Frontal cortex (tissue), 4 donors: Measurements from ENCODE around the gene PMM2. TPM values are rescaled to one million over a fixed set of nuclear protein-coding genes. Genes with fewer than 3 reads are reported as not detected.

Experiments used
- DNase-seq, 2 donors: peaks; one replicate each; pipeline ENCODE4 v3.0.0; 2012; ENCODE audit warnings: low spot score in 2 of 2
- FAIRE-seq: peaks from 2 replicates; lab custom pipeline; 2012; peaks lifted over from hg19 to GRCh38; lab: Jason Lieb, UNC
- total RNA-seq: library from RNA; depleted of rRNA; stranded (reverse); fragments of >200 nt; gene quantifications from one replicate; pipeline ENCODE4 v1.2.3, GENCODE V29; 2014
- donor health status: control.
- donor health status: control.
- donor health status: control.

PMM2 gene
- total RNA-seq, 1 donor from 2014 or later: 6.5 TPM

DNA sequence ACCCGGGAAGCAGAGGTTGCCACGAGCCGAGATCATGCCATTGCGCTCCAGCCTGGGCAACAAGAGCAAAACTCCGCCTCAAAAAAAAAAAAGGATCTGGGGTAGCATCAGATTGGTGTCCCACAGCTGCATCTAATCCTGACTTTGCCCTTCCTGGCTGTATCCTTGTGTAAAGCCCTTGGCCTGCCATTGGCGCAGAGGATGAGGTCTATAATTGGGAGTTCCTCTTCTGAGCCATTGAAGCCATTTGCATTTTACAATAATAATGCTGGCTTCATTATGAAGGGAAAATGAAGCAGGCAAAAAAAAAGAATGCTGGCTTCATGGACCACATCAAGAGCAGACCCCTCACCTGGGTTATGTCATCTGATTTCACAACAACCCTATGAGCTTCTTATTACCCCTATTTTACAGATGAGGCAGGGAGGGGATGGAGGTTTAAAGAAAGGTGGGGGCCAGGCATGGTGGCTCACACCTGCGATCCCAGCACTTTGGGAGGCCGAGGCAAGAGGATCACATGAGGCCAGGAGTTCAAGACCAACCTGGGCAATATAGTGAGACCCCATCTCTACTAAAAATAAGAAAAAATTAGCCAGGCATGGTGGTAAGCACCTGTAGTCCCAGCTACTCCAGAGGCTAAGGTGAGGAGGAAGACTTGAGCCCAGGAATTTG is 83.3 kb downstream of the PMM2 start:
- FAIRE-seq (no peak), DNase-seq (no peak)

DNA sequence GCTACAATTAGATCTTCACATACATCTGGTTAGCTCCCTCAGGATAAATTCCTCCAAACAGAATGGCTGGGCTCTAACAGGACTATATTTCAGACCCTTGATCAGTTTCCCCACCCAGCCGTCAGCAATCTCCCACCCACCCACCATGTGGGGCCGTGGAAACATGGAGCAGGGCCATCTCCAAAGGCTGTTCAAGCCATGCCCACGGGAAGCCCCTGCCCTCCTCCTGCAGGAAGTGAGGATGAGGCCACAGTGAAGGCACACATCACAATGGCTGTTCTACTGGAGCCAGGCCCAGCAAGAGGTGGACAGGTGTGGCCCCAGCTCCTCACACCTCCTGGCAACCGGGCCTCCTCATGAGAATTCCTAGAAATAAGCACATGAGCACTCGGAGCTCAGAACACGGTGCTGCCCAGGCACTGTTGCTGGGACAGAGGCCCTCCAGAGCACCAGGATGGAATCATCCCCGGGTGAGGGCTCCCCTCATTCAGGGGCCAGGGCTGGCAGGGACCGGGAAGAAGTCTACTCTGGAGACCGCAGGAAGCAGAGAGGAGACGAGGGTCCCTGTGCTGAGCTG is 84.5 kb downstream of the PMM2 start, which contains the start of gene LITAFD:
LITAFD (plus strand) TSS at position 311 of the 577 bp plus-strand sequence. CDS start 2,005 bp downstream, outside the sequence.
- DNase-seq: no peak
- no peak for FAIRE-seq

DNA sequence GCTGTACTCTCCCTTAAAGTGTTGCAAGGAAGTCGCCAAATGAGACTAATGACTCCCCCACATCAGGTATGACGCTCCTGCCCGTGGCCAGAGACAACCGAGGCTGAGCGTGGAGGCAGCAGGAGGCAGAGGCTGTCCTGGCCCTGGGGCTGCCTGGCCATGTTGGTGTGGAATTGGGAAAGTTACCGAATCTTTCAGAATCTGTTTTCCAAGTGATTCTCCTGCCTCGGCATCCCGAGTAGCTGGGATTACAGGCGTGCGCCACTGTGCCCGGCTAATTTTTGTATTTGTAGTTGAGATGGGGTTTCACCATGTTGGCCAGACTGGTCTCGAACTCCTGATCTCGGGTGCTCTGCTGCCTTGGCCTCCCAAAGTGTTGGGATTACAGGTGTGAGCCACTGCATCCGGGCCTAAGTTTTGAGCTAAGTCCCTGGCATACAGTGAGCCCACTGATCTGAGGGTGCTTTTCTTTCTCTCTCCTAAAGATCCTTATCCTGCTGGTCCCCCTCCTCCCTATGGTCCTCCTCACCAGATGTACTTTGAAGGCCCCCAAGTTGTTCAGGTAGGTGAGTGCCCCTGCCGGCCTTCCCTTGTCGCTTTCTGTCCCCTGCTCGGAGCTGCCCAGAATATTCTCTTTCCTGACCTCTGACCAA is 85.2 kb downstream of the PMM2 start:
- no peak for DNase-seq
- FAIRE-seq: no peak

DNA sequence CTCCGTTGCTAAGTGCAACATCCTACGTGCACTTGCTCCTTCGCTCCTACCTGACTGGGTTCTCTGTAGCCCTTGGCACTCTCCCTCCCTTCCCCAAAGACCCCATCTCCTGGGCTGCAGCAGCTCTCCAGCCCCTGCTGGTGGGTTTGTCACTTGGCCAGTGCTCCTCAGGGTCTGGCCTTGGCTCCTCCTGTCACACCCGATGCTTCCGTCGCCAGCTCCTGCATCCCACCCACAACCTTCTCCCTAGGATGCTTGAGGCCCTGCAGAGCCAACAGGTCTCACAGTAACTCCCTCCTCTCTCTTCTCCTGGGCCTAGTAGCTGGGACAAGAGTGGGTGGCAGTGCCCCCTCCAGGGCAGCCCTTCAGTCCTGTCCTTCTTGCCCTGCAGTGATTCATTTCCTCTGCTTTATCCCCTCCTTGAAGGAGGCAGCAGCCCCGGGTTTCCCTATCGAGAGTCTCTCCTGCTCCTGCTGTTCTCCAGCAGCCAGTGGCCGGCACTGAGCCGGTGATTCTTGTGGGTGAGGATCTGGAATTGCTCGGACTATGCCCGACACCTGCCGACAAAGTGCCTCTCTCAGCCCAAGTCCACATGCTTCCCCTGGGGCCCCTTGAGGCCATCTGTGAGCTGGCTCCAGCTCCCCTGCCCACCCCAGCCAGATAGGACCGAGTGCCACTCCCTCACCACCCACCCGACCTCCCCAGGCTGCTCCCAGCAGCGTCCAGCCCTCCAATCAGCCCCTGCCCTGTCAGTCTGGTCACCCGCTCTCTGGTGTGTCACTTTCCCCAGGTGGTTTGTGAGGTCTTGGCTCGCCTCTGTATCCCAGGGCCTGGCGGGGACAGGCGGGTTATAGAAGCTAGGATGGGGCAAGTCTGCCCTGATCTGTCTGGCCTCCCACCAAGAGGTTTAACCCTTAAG is 88.3 kb downstream of the PMM2 start:
- DNase-seq (no peak), FAIRE-seq (no peak)

DNA sequence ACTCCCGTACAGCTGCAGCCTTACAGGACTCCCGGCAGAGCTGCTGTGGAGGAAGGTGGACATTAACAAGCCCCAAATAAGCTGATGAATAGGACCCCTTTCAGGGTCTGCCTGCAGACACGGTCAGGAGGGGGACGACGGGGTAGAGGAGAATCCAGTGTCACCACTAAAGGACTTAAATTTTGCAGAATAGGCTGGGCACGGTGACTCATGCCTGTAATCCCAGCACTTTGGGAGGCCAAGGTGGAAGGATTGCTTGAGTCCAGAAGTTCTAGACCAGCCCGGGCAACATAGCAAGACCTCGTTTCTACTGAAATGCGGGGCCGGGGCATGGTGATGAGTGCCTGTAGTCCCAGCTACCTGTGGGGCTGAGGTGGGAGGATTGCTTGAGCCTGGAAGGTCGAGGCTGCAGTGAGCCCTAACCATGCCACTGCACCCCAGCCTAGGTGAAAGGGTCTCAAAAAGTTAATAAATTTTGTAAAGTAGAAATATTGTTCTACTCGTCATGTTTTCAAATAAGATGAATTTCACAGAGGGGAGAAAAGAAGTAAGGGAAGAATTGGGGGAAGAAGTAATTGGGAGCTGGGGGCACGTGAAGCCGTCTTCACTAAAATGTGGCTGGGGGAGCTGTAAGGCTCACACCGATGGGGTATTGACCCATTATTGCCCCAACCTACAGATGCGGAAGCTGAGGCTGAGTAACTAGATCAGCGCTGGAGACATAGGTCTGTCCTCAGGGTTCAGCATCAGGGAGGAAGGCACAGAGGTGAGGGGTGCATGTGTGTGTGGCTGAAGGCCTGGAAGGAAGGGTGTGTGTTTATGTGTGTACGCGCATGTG is 89.2 kb downstream of the PMM2 start:
- no peak for DNase-seq

DNA sequence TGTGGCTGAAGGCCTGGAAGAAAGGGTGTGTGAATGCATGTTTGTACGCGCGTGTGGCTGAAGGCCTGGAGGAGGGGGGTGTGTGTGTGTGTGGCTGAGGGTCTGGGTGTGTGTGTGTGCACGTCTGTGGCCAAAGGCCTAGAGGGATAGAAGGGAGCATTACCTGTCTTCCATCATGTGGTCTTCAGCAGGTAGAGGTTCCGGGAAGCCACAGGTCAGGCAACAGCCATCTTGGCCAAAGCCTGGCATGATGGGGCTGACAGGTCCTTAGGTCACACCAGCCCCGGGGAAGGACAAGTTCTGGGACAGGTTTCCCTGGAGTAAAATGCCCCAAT is 89.8 kb downstream of the PMM2 start:
- no peak for FAIRE-seq
- DNase-seq: no peak

More for the DNA sequence above, 89.2 kb downstream of the PMM2 start:
- no peak for FAIRE-seq

DNA sequence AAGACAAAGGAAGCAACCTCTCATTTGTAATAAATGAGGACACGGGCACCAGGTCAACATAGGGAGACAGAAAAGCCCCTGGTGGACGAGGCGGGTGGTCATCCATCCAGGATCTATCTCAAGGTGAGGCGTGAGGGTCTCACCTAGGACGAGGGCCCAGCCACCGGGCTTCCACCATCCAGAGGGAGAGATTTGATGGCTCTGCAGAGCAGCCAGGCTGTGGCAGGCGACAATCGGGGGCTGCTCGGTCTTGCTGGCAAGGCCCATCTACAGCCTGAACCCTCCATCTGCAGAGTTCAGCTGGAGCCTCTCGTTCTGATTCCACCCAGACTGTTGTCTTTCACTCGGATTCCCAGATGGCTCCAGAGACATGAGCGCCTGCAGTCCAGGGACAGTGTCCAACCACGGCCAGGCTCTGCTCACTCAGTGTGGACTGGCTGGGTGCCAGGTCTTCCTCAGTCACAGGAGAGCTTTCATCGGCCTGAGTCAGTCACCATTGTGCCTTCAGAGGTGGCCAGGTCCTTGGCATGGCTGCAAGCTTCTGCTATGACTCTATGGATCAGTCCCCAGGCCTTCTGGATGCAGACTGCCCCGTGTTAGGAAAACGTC is 90.4 kb downstream of the PMM2 start:
- peak; percentile 52 to 62 for DNase-seq
- no peak for FAIRE-seq

DNA sequence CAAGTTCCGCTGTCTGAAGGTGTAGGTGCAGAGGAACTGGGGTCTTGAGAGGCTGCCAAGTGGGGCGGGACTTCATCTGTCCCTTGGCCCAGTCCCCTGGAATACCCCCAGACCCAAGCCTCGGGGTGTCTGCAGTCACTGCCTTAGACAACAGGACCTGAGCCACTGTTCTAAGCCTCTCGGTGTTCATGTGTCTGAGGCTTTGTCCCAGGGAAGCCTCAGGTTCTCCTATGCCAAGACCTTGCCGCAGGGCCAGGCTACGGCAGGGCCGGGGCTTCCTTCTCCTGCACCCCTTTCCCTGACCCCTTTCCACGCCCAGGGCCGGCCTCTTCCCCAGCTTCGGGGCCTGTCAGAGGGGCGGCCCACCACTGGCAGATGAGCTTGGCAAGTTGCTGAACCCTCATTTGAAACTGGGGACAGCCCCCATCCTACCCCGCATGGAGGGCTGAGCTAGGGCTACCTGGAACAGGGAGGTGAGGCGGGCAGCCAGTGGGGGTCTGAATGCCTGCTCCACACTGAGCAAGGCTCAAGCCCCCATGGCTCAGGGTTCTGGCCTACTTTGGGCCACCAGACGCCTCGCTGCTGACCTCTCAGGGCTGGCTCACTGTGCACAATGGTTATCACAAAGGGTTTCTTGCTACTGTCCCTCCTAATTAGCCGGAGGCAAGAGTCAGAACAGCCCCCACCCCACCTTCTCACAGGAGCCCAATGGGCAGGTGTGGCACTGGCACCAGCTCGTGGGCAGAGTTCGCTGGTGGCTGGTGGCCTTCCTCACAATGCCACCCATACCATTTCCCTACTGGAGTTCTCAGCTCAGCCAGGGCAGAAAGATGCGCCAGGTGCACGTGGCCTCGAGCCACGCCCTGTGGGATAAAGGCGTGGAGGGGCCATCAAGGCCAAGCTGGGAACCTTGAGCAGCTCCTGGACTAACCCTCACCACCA is 91.6 kb downstream of the PMM2 start:
- no peak for FAIRE-seq

DNA sequence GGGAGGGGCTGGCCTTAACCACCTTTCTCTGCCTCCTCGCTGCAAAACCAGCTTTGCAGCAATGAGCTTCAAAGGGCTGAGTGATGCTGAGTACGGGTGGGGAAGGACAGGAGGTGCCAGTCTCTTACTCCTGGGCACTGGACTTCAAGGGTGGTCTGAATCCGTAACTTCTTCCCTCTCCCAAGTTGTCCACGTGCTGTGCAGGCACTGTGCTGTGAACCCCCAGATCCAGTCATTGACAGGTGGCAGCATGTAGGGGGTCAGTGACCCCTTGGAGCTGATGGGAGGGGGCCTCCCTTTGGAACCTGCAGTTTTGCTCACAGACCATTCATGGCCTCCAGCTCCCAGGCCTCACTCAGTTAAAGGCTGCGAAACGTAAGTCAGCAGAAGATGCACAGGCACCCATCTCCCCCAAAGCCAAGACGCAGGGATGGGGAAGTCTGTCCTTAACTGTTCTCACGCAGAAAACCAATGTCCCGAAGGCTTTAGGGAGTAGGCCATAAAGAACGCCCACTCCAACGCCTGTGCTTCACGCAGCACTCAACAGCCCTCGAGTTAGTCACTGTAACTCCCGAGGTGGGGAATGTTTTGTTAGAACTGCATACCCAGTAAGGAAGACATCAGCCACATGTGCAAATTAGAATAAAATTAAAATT is 92.4 kb downstream of the PMM2 start:
- DNase-seq (no peak), FAIRE-seq (no peak)

More for the DNA sequence above, 91.6 kb downstream of the PMM2 start:
- DNase-seq: no peak

DNA sequence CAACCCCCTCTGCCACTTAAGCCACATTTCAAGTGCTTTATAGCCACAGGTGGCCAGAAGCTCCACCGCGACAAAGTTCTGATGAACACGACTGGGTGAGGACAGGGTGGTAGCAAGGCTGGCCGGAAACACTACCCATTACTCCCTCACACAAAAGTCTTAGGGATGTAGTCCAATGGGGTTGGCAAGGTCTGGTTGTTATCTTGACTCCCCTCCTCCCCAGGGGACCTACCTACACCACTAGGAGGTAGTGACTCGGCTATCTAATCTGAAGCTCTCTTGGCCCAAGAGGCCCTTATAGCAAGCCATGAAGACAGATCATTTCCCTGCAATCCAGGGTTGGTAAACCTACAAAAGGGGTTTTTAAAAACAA is 92.9 kb downstream of the PMM2 start:
- no peak for DNase-seq
- FAIRE-seq: no peak

DNA sequence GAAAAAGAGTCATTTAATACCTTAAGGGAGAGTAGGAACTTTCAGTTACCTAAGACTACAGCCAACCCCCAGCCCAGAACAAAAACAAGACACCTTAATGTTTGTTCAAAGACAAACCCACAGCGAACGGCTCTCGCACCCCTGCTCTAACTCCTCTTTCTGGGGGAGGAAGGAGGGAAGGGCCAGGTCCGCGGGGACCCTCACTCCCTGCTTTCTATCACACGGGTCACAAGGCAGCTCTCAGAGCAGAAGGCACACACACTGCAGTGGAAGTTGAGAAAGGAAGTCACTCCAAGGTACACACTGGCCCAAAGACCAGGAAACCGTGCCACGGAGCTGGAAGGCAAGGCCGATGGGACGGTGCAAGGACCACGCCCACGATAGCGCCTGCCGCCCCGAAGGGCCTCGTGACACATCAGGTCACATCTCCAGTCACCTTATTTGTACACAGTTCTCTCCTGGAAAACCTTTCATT is 94.5 kb downstream of the PMM2 start:
- FAIRE-seq (no peak), DNase-seq (no peak)

DNA sequence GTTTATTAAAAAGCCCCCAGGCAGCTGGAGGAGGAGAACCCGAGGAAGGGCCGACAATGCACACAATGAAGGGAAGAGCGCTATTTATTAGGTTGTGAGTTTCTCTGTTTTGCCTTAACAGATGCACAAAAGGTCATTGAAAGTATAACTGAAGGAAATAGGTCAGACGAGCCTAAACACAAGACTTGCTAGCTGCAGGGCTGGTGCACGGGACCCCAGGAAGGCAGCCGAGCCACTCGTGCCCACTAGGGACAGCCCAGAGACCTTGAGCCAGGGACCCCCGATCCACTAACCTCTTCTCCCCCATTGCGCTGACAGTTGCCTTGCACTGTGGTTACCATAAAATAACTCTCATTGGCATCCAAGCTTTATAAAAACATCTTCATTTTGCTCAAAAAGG is 95.8 kb downstream of the PMM2 start:
- FAIRE-seq (no peak), DNase-seq (no peak)

DNA sequence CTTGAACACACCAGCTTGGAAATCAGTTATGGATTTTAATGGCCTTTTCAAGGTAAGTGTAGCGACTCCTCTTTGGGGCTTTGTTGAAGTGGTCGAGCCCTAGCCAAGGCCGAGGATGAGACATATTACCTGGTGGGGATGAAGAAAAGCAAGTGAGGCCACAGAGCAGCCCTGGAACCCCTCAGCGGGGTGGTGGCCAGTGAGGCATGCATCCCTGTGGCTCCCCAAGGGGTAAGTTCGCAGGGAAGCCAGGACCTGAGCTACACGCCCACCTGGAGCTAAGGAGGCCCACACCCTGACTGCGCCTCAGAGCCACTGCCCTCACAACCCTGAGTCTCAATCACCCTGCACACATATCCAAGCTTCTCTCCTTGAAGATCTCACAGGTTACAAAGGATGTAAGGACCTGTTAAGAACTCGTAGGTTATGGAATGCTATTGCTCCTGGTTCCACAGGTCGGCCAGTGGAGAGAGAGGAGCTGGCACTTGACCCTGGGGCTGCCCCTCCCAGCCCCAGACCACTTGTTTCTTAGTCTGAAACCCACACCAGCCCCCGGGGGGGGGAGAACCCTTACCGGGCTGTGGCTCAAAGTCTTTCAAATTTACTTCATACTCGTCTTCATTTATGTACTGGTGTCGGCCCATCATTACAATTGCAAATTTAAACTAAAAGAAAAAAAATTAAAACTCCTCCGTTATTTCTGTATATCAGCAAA is 96.5 kb downstream of the PMM2 start:
- no peak for FAIRE-seq

DNA sequence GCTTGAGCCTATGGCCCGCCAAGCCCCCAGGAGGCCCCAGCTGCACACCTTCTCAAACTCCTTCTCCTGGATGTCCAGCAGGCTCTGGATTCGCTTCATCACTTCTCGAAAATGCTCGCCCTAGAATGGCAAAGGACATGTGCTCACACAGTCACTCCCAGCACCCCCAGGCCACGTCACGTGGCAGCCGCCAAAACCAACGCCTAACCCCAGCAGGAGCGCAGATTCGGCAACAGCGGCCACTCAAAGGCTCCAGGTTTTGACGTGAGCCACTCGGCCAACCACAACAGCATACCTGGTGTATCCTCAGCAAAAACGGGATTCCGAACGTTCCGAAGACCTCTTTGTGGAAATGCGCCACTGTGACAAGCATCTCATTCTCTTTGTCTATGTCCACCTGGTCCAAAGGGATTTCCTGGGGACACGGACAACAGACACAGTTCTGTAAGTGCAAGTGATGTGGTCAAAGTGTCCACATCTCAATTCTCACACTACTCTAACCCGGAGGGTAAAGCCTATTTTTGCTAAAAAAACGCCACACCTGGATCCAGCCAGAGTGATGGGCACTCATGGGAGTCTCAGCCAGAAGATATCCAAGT is 97.2 kb downstream of the PMM2 start:
- FAIRE-seq (no peak), DNase-seq (no peak)

More for the DNA sequence above, 96.5 kb downstream of the PMM2 start:
- DNase-seq: no peak

DNA sequence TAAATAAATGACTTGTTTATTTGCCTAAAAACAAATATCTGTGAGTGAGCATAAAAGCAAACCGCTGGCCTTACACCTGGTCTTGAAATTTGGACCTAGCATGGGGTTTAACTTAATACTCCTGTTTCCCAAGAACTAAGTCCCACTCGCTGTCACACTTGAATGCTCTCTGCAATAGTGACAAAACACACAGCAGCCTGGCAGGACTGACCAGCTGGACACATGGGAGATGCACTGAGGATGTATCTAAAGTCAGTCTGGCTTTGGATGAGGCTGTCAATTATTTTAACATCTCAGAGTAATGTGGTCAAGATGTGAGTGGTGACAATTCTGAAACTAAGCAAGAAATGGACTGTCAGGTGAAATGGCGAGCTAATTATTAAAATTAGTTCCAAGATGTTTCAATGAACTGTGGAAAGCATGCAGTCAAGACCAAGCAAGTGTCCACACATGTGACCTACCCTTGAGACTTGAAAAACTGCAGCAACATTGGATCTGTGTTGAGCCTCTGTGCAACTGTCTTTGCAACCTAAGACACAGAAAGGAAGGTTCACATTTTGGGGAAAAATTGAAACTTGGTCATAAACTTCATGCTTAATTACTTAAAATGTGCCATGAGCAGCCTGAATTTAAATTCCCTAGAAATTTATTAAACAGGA is 101.2 kb downstream of the PMM2 start:
- DNase-seq: no peak
- no peak for FAIRE-seq
